ENCODE measurements around the gene SFXN5. TPM values are rescaled to one million over a fixed set of nuclear protein-coding genes. Genes with fewer than 3 reads are reported as not detected.
A peak's percentile ranks its signal among the peaks of the same experiment; 100 is the strongest.
"Not testable (repeated sequence)": the region's sequence is repeated elsewhere in the genome, so short reads cannot be mapped to it uniquely, and the experiment has no call there.

The SFXN5 gene, protein sequence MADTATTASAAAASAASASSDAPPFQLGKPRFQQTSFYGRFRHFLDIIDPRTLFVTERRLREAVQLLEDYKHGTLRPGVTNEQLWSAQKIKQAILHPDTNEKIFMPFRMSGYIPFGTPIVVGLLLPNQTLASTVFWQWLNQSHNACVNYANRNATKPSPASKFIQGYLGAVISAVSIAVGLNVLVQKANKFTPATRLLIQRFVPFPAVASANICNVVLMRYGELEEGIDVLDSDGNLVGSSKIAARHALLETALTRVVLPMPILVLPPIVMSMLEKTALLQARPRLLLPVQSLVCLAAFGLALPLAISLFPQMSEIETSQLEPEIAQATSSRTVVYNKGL
- total RNA-seq, result 10 to 100 TPM in 3 of 4 donors, 1 to 10 TPM in 1; 5.8 to 17.1 (median 12.8) TPM
- 10 to 100 TPM in 1 of 3 donors, 1 to 10 TPM in 2; 5.1 to 12.7 (median 8.7) TPM for polyA plus RNA-seq
- long read RNA-seq, donor 1, partial matches to known transcripts, result 2 of 3 reads
- long read RNA-seq, donor 1, other reads (novel, unspliced or antisense), result 1 of 3 reads
- long read RNA-seq, donor 2, full-length matches to known transcripts, result 4 of 36 reads
- long read RNA-seq, donor 2, partial matches to known transcripts, result 6 of 36 reads
- long read RNA-seq, donor 2, other reads (novel, unspliced or antisense), result 26 of 36 reads

- Histone ChIP-seq H3K27ac (peak within 1 kb of the TSS; percentile 98), H3K4me1 (peaks cover 37% of the 10 kb centered on the region), H3K27me3 (ENCODE audit: insufficient read depth in 3 of 3, low read length in 2 of 3) (no peaks in the 10 kb centered on the region), H3K36me3 (ENCODE audit: insufficient read depth in 1 of 2, low read depth in 1 of 2) (peaks cover 0 to 9% of the 10 kb centered on the region in 2 donors), H3K4me3 (peak within 1 kb of the TSS; percentile 99), H3K9me3 (no peaks in the 10 kb centered on the region)
- intact Hi-C loops (cut with DNase I), result no loop called here
- peak; percentile 99 for DNase-seq
- ATAC-seq, result peak; percentile 92 to 95 (median 94)
- TF ChIP-seq, protein P1, sequence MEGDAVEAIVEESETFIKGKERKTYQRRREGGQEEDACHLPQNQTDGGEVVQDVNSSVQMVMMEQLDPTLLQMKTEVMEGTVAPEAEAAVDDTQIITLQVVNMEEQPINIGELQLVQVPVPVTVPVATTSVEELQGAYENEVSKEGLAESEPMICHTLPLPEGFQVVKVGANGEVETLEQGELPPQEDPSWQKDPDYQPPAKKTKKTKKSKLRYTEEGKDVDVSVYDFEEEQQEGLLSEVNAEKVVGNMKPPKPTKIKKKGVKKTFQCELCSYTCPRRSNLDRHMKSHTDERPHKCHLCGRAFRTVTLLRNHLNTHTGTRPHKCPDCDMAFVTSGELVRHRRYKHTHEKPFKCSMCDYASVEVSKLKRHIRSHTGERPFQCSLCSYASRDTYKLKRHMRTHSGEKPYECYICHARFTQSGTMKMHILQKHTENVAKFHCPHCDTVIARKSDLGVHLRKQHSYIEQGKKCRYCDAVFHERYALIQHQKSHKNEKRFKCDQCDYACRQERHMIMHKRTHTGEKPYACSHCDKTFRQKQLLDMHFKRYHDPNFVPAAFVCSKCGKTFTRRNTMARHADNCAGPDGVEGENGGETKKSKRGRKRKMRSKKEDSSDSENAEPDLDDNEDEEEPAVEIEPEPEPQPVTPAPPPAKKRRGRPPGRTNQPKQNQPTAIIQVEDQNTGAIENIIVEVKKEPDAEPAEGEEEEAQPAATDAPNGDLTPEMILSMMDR (IDR thresholded peaks at IDR 0.05), result peak; percentile 19
- WGBS, 3 donors, result 1% methylated on average over 63 to 67 of the region's 67 CpGs
Observed at GRCh38 chr2:73071360-73072128, at the start of gene SFXN5. SFXN5 (minus strand) TSS chr2:73071712; CDS start chr2:73071705, 7 bp downstream.

DNA sequence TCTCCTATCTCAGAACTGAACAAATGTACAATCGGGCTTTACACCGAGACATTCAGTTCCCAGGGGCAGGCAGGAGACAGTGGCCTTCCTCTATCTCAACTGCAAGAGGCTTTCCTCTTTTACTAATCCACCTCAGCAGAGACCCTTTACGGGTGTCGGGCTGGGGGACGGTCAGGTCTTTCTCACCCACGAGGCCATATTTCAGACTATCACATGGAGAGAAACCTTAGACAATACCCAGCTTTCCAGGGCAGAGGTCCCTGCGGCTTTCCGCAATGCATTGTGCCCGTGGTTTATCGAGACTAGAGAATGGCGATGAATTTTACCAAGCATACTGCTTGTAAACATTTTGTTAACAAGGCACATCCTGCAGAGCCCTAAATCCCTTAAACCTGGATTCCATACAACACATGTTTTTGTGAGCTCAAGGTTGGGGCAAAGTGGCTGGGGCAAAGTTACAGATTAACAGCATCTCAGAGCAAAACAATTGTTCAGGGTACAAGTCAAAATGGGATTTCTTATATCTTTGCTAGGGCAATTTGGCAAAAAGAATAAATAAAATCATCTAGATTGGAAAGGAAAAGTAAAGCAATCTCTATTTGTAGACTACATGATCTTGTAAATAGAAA lies 48.2 kb upstream of the SFXN5 start:
- intact Hi-C loops (cut with DNase I), result not testable (repeated sequence)
- WGBS, 3 donors, result 63 to 67% (median 67%) methylated on average over 11 of the region's 11 CpGs

GRCh38 chr2:73117441-73117840 lies 45.9 kb upstream of the SFXN5 start:
- Histone ChIP-seq H3K9me3 (no peaks in the 10 kb centered on the region), H3K4me3 (no peak overlapping the region), H3K36me3 (ENCODE audit: insufficient read depth in 1 of 2, low read depth in 1 of 2) (no peaks in the 10 kb centered on the region), H3K27me3 (ENCODE audit: insufficient read depth in 3 of 3, low read length in 2 of 3) (no peaks in the 10 kb centered on the region), H3K4me1 (no peaks in the 10 kb centered on the region), H3K27ac (no peak overlapping the region)
- DNase-seq (no peak), ATAC-seq (no peak)
- WGBS, 3 donors, result 70 to 94% (median 75%) methylated on average over 1 of the region's 1 CpG
- intact Hi-C loops (cut with DNase I), result no loop called here
- TF ChIP-seq, protein P1 (IDR thresholded peaks at IDR 0.05), result no peak

More for the DNA sequence above, 48.2 kb upstream of the SFXN5 start:
- DNase-seq; H3K4me3 ChIP-seq; H3K36me3 ChIP-seq (ENCODE audit: insufficient read depth in 1 of 2, low read depth in 1 of 2); H3K4me1 ChIP-seq; H3K27me3 ChIP-seq (ENCODE audit: insufficient read depth in 3 of 3, low read length in 2 of 3); H3K27ac ChIP-seq; ATAC-seq; H3K9me3 ChIP-seq: not testable (repeated sequence)

DNA sequence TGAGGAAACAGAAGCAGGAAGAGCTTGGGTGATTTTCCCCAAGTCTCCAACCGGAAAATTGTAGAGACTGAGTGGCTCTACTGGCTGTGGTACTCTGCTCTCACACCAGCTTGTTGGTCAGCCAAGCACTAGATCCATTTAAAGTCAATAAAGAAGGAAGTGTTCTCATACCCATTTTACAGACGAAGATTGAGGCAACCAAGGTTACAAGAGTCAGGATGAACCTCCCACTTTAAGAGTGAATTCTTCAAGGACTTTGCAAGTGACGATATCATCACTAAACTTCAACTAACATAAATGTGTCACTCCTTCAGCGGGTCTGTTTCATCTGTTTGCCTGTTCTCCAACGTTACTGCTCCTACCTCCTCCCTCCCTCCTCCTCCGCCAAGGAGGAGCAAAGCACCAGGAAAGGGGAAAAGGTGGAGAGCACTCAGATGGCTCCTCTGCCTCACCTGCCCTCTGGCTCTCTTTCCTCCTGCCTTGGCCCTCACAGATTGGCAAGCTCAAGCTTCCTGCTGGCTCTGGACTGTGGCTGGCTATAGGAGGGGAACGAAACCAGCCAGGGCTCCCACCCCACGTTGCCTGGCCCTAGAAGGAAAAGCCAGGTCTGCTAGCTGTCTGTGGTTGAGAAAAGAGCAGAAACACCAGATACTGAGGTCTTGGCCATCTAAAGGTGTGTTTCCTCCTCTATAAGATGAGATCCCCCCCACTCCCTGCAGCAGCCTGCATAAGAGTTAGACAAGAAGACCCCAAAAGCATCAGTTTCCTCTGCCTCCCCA lies 44.9 kb upstream of the SFXN5 start:
- Histone ChIP-seq H3K36me3 (ENCODE audit: insufficient read depth in 1 of 2, low read depth in 1 of 2) (no peaks in the 10 kb centered on the region), H3K4me1 (peaks cover 4% of the 10 kb centered on the region), H3K27ac (no peak overlapping the region), H3K27me3 (ENCODE audit: insufficient read depth in 3 of 3, low read length in 2 of 3) (no peaks in the 10 kb centered on the region), H3K9me3 (no peaks in the 10 kb centered on the region), H3K4me3 (no peak overlapping the region)
- DNase-seq (no peak), ATAC-seq (no peak)
- TF ChIP-seq, protein P1 (IDR thresholded peaks at IDR 0.05), result no peak
- intact Hi-C loops (cut with DNase I), result no loop called here
- WGBS, 3 donors, result 63 to 68% (median 64%) methylated on average over 7 to 8 of the region's 8 CpGs

Data from psoas muscle (tissue), 8 donors.